ENCODE measurements around the gene KRTAP4-16. TPM values are rescaled to one million over a fixed set of nuclear protein-coding genes. Genes with fewer than 3 reads are reported as not detected.
"Not testable (repeated sequence)": the region's sequence is repeated elsewhere in the genome, so short reads cannot be mapped to it uniquely, and the experiment has no call there.

KRTAP4-16 gene
- total RNA-seq, 2 donors from 2014 or later: not detected

- intact Hi-C loops (cut with DNase I): no loop called here
- no peak for DNase-seq (ENCODE audit: low spot score)
Measured at GRCh38 chr17:41121742-41122141, 19.7 kb upstream of the KRTAP4-16 start.

- intact Hi-C loops (cut with DNase I): not testable (repeated sequence)
Measured at GRCh38 chr17:41119696-41120690, 18.0 kb upstream of the KRTAP4-16 start.

GRCh38 chr17:41118721-41119120, 16.7 kb upstream of the KRTAP4-16 start:
- intact Hi-C loops (cut with DNase I): no loop called here
- no peak for DNase-seq (ENCODE audit: low spot score)

More at GRCh38 chr17:41119696-41120690, 18.0 kb upstream of the KRTAP4-16 start:
- not testable (repeated sequence) for DNase-seq (ENCODE audit: low spot score)

- DNase-seq (ENCODE audit: low spot score); intact Hi-C loops (cut with DNase I): not testable (repeated sequence)
Measured at GRCh38 chr17:41117846-41118386, 15.9 kb upstream of the KRTAP4-16 start, which contains the start of gene KRTAP4-11. KRTAP4-11 (minus strand) TSS chr17:41118373; CDS start chr17:41118315, 58 bp downstream.

- no peak for DNase-seq (ENCODE audit: low spot score)
- intact Hi-C loops (cut with DNase I): no loop called here
Measured at GRCh38 chr17:41116297-41116696, 14.3 kb upstream of the KRTAP4-16 start.

- no peak for DNase-seq (ENCODE audit: low spot score)
- intact Hi-C loops (cut with DNase I): no loop called here
Measured at GRCh38 chr17:41111151-41111885, 9.3 kb upstream of the KRTAP4-16 start.

GRCh38 chr17:41108728-41109386, 6.8 kb upstream of the KRTAP4-16 start:
- intact Hi-C loops (cut with DNase I): loop anchor here in 1 of 2 donors (1.0 kb wide), 1 partner anchor 21 kb away; no protein-coding TSS in a partner anchor

GRCh38 chr17:41107941-41108450, 6.0 kb upstream of the KRTAP4-16 start:
- intact Hi-C loops (cut with DNase I): loop anchor here in 1 of 2 donors (1.0 kb wide), 1 partner anchor 20 kb away; no protein-coding TSS in a partner anchor
- no peak for DNase-seq (ENCODE audit: low spot score)

More at GRCh38 chr17:41108728-41109386, 6.8 kb upstream of the KRTAP4-16 start:
- not testable (repeated sequence) for DNase-seq (ENCODE audit: low spot score)

GRCh38 chr17:41105347-41105746, 3.3 kb upstream of the KRTAP4-16 start, which contains the start of gene KRTAP4-9:
KRTAP4-9 (plus strand) TSS chr17:41105389; CDS start chr17:41105389, 0 bp downstream.
- intact Hi-C loops (cut with DNase I); DNase-seq (ENCODE audit: low spot score): not testable (repeated sequence)

GRCh38 chr17:41104386-41105038, 2.5 kb upstream of the KRTAP4-16 start:
- intact Hi-C loops (cut with DNase I); DNase-seq (ENCODE audit: low spot score): not testable (repeated sequence)

GRCh38 chr17:41103896-41104295, 1.9 kb upstream of the KRTAP4-16 start:
- no peak for DNase-seq (ENCODE audit: low spot score)
- intact Hi-C loops (cut with DNase I): no loop called here

GRCh38 chr17:41099682-41100480, 2.1 kb downstream of the KRTAP4-16 start:
- intact Hi-C loops (cut with DNase I); DNase-seq (ENCODE audit: low spot score): not testable (repeated sequence)

- no peak for DNase-seq (ENCODE audit: low spot score)
- intact Hi-C loops (cut with DNase I): no loop called here
Measured at GRCh38 chr17:41098481-41098880, 3.5 kb downstream of the KRTAP4-16 start.

GRCh38 chr17:41098042-41098441, 4.0 kb downstream of the KRTAP4-16 start, which contains the start of gene KRTAP4-8:
KRTAP4-8 (minus strand) TSS chr17:41098142; CDS start chr17:41098084, 58 bp downstream.
- intact Hi-C loops (cut with DNase I): no loop called here
- no peak for DNase-seq (ENCODE audit: low spot score)

- DNase-seq (ENCODE audit: low spot score): no peak
- intact Hi-C loops (cut with DNase I): no loop called here
Measured at GRCh38 chr17:41096055-41096454, 6.0 kb downstream of the KRTAP4-16 start.

- not testable (repeated sequence) for DNase-seq (ENCODE audit: low spot score)
- intact Hi-C loops (cut with DNase I): loop anchor here in 1 of 2 donors (1.0 kb wide), 1 partner anchor 19 kb away; no protein-coding TSS in a partner anchor
Measured at GRCh38 chr17:41088760-41089352, 13.2 kb downstream of the KRTAP4-16 start.

Measured in posterior vena cava (tissue), 2 donors.